GM23338 (cell line): ENCODE data around the gene SIGLEC6. TPM values are rescaled to one million over a fixed set of nuclear protein-coding genes. Genes with fewer than 3 reads are reported as not detected.

Experiments used
- ATAC-seq: fragments of 200-7000 bp; cut with Tn5 transposase; 3 replicates; pipeline ENCODE4 v1.9.1; 2020
- DNase-seq: peaks from one replicate; pipeline ENCODE4 v3.0.0-alpha.2; 2015; ENCODE audit warnings: low spot score
- H2AFZ ChIP-seq: fragments of 200-600 bp; sonication (generic); 2 replicates; pipeline ENCODE4 v1.8.0; 2016; ENCODE audit warnings: antibody characterized with exemption, mild to moderate bottlenecking, moderate library complexity
- H3F3A ChIP-seq: fragments of 200-600 bp; sonication (generic); replicated peaks from 2 replicates; pipeline ENCODE4 v1.8.0; 2017; ENCODE audit warnings: antibody characterized with exemption, mixed run types, low read depth
- H3K27ac ChIP-seq: fragments of 200-600 bp; sonication (generic); 2 replicates; pipeline ENCODE4 v1.6.1; 2016; ENCODE audit warnings: low read depth
- H3K27me3 ChIP-seq: fragments of 200-600 bp; sonication (generic); 2 replicates; pipeline ENCODE4 v1.8.0; 2016; ENCODE audit warnings: mild to moderate bottlenecking, mixed run types, moderate library complexity; ENCODE audit not compliant: insufficient read depth
- H3K36me3 ChIP-seq: fragments of 200-600 bp; sonication (generic); 2 replicates; pipeline ENCODE4 v1.8.0; 2016; ENCODE audit warnings: mild to moderate bottlenecking; ENCODE audit not compliant: insufficient read depth
- H3K4me1 ChIP-seq: fragments of 200-600 bp; sonication (generic); 2 replicates; pipeline ENCODE4 v1.8.0; 2016; ENCODE audit warnings: mild to moderate bottlenecking, moderate library complexity; ENCODE audit not compliant: insufficient read depth
- H3K4me2 ChIP-seq: fragments of 200-600 bp; sonication (generic); 2 replicates; pipeline ENCODE4 v1.7.1; 2017; ENCODE audit warnings: mixed run types
- H3K4me3 ChIP-seq: fragments of 200-600 bp; sonication (generic); 2 replicates; pipeline ENCODE4 v1.6.1; 2016; ENCODE audit warnings: mixed run types
- H3K79me2 ChIP-seq: fragments of 200-600 bp; sonication (generic); replicated peaks from 2 replicates; pipeline ENCODE4 v1.8.0; 2017; ENCODE audit warnings: mild to moderate bottlenecking; ENCODE audit not compliant: insufficient read depth
- H3K9me2 ChIP-seq: fragments of 200-600 bp; sonication (generic); 2 replicates; pipeline ENCODE4 v1.8.0; 2017; ENCODE audit not compliant: insufficient read depth
- H4K20me1 ChIP-seq: fragments of 200-600 bp; sonication (generic); replicated peaks from 2 replicates; pipeline ENCODE4 v1.8.0; 2017; ENCODE audit warnings: mild to moderate bottlenecking; ENCODE audit not compliant: insufficient read depth
- H3K27ac Mint-ChIP-seq: 2 replicates; pipeline ENCODE4 v1.8.0; 2020; ENCODE audit warnings: inconsistent platforms, mild to moderate bottlenecking, moderate library complexity, mixed read lengths
- H3K27me3 Mint-ChIP-seq: 3 replicates; pipeline ENCODE4 v1.8.0; 2022; ENCODE audit warnings: low read depth, mild to moderate bottlenecking, moderate library complexity, mixed read lengths, inconsistent platforms; ENCODE audit not compliant: insufficient read depth, poor library complexity
- H3K36me3 Mint-ChIP-seq: 3 replicates; pipeline ENCODE4 v1.8.0; 2021; ENCODE audit warnings: low read depth, mild to moderate bottlenecking, inconsistent platforms, moderate library complexity, mixed read lengths
- H3K4me1 Mint-ChIP-seq: 3 replicates; pipeline ENCODE4 v1.8.0; 2020; ENCODE audit warnings: mild to moderate bottlenecking, inconsistent platforms, mixed read lengths
- H3K4me3 Mint-ChIP-seq: 3 replicates; pipeline ENCODE4 v1.8.0; 2021; ENCODE audit warnings: moderate library complexity, mild to moderate bottlenecking, inconsistent platforms, mixed read lengths
- H3K9me3 Mint-ChIP-seq: 3 replicates; pipeline ENCODE4 v1.8.0; 2020; ENCODE audit warnings: moderate library complexity, mild to moderate bottlenecking, inconsistent platforms, mixed read lengths
- CREB1 ChIP-seq: fragments of 250-450 bp; sonication (Bioruptor Pico); IDR thresholded peaks from 2 replicates; pipeline ENCODE4 v1.5.0; 2020; ENCODE audit warnings: low read depth, mild to moderate bottlenecking, moderate library complexity
- CTCF ChIP-seq, 2 experiments: fragments of 200-600 bp in 1 of 2; sonication (generic) in 1 of 2; conservative IDR thresholded peaks; 2 replicates each; pipeline versions ENCODE4 v1.5.1 to v1.6.1; 2016 to 2017; ENCODE audit warnings: antibody characterized with exemption in 2 of 2, low read depth in 2 of 2, mild to moderate bottlenecking in 2 of 2, moderate library complexity in 1 of 2
- ETS1 ChIP-seq: IDR thresholded peaks from 2 replicates; pipeline ENCODE4 v1.6.1; 2016; ENCODE audit warnings: antibody characterized with exemption
- EZH2 ChIP-seq: fragments of 200-600 bp; sonication (generic); IDR thresholded peaks from one replicate; pipeline ENCODE4 v1.8.0; 2017; ENCODE audit warnings: antibody characterized with exemption, mild to moderate bottlenecking, low read depth; ENCODE audit not compliant: unreplicated experiment
- NANOG ChIP-seq: IDR thresholded peaks from 2 replicates; pipeline ENCODE4 v1.6.1; 2016; ENCODE audit warnings: antibody characterized with exemption, borderline replicate concordance
- REST ChIP-seq: IDR thresholded peaks from one replicate; pipeline ENCODE4 v1.6.1; 2018; ENCODE audit warnings: antibody characterized with exemption; ENCODE audit not compliant: unreplicated experiment
- ZNF331 ChIP-seq: fragments of 250-450 bp; sonication (Bioruptor Pico); IDR thresholded peaks from 2 replicates; pipeline ENCODE4 v1.5.0; 2020; ENCODE audit warnings: low read depth, mild to moderate bottlenecking, moderate library complexity
- polyA plus RNA-seq: library from polyadenylated mRNA; unstranded; fragments of >200 nt; fragmentation: Nextera tagmentation; extraction: Ambion mirVana; gene quantifications from 2 replicates; pipeline ENCODE4 v1.2.1, GENCODE V29; 2016
- total RNA-seq: library from RNA; depleted of rRNA; stranded (reverse); fragments of >200 nt; shearing (Covaris generic); gene quantifications from 2 replicates; pipeline ENCODE4 v1.2.3, GENCODE V29; 2014

The SIGLEC6 gene
- total and polyA plus RNA-seq, 2 experiments from 2014 or later: 0.76 TPM; not detected in 1

GRCh38 chr19:51485960-51486660 is 45.4 kb downstream of the SIGLEC6 start:
- H3K27ac ChIP-seq: no peak overlapping the region
- Mint-ChIP-seq H3K27ac (no peak overlapping the region), H3K9me3 (peaks cover 95% of the 10 kb centered on the region), H3K4me1 (no peaks in the 10 kb centered on the region), H3K27me3 (peaks cover 6% of the 10 kb centered on the region), H3K4me3 (no peak overlapping the region), H3K36me3 (peaks cover 32% of the 10 kb centered on the region)
- H3K4me3 ChIP-seq: no peak overlapping the region
- TF ChIP-seq CREB1 (CRISPR knock-in tag) (no peak), REST (no peak), CTCF (conservative IDR thresholded peaks at IDR 0.05; ENCODE audit: low read depth in 2 of 2) (no peak), ZNF331 (CRISPR knock-in tag) (no peak), EZH2 (no peak)
- no peak overlapping the region for H3K4me2 ChIP-seq
- H3K27me3 ChIP-seq: no peaks in the 10 kb centered on the region
- H3K9me2 ChIP-seq: peaks cover 2% of the 10 kb centered on the region; the same call in 1 of the 2 replicates
- ATAC-seq (no peak), DNase-seq (no peak)
- H3K4me1 ChIP-seq: no peaks in the 10 kb centered on the region
- no peaks in the 10 kb centered on the region for H4K20me1 ChIP-seq
- H3K79me2 ChIP-seq: no peaks in the 10 kb centered on the region
- H3F3A ChIP-seq: no peaks in the 10 kb centered on the region
- H2AFZ ChIP-seq: no peak overlapping the region
- H3K36me3 ChIP-seq: no peaks in the 10 kb centered on the region

- Mint-ChIP-seq H3K4me1 (no peaks in the 10 kb centered on the region), H3K27ac (no peak overlapping the region), H3K27me3 (peaks cover 14% of the 10 kb centered on the region), H3K4me3 (no peak overlapping the region), H3K9me3 (peaks cover 95% of the 10 kb centered on the region), H3K36me3 (peaks cover 35% of the 10 kb centered on the region)
- no peak overlapping the region for H3K27ac ChIP-seq
- no peaks in the 10 kb centered on the region for H3F3A ChIP-seq
- TF ChIP-seq NANOG (no peak), REST (peak; percentile 93), ETS1 (no peak)
- H3K4me3 ChIP-seq: no peak overlapping the region
- no peak overlapping the region for H2AFZ ChIP-seq
- DNase-seq (peak; percentile 81), ATAC-seq (peak; percentile 72)
- no peaks in the 10 kb centered on the region for H3K36me3 ChIP-seq
- no peaks in the 10 kb centered on the region for H3K4me1 ChIP-seq
- no peak overlapping the region for H3K4me2 ChIP-seq
- peaks cover 5% of the 10 kb centered on the region; the same call in 1 of the 2 replicates for H3K9me2 ChIP-seq
- no peaks in the 10 kb centered on the region for H3K79me2 ChIP-seq
- H3K27me3 ChIP-seq: no peaks in the 10 kb centered on the region
- H4K20me1 ChIP-seq: no peaks in the 10 kb centered on the region
These were observed 50.9 kb downstream of the SIGLEC6 start for GRCh38 chr19:51480590-51480989.
